ENCODE results near the gene CACNA2D1.

CACNA2D1 gene

GRCh38 chr7:82163586-82163985 is 280.0 kb downstream of the CACNA2D1 start:
- Histone ChIP-seq H3K27ac (no peak overlapping the region), H3K9ac (no peak overlapping the region), H3K79me2 (no peaks in the 10 kb centered on the region), H3K27me3 (ENCODE audit: control insufficient read depth, insufficient read depth, low read length) (no peaks in the 10 kb centered on the region), H3K4me3 (ENCODE audit: low read depth, low read length) (no peak overlapping the region), H3K4me2 (ENCODE audit: low read length) (no peak overlapping the region), H3K4me1 (no peaks in the 10 kb centered on the region), H3K36me3 (ENCODE audit: control insufficient read depth, insufficient read depth, low read length) (no peaks in the 10 kb centered on the region), H2AFZ (no peak overlapping the region), H3K9me3 (ENCODE audit: control insufficient read depth, low read length) (no peaks in the 10 kb centered on the region)
- TF ChIP-seq, protein P1, sequence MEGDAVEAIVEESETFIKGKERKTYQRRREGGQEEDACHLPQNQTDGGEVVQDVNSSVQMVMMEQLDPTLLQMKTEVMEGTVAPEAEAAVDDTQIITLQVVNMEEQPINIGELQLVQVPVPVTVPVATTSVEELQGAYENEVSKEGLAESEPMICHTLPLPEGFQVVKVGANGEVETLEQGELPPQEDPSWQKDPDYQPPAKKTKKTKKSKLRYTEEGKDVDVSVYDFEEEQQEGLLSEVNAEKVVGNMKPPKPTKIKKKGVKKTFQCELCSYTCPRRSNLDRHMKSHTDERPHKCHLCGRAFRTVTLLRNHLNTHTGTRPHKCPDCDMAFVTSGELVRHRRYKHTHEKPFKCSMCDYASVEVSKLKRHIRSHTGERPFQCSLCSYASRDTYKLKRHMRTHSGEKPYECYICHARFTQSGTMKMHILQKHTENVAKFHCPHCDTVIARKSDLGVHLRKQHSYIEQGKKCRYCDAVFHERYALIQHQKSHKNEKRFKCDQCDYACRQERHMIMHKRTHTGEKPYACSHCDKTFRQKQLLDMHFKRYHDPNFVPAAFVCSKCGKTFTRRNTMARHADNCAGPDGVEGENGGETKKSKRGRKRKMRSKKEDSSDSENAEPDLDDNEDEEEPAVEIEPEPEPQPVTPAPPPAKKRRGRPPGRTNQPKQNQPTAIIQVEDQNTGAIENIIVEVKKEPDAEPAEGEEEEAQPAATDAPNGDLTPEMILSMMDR (IDR thresholded peaks at IDR 0.05): no peak

- no peaks in the 10 kb centered on the region for H3K9me3 ChIP-seq (ENCODE audit: control insufficient read depth, low read length)
- no peaks in the 10 kb centered on the region for H3K27me3 ChIP-seq (ENCODE audit: control insufficient read depth, insufficient read depth, low read length)
- TF ChIP-seq, protein P1 (IDR thresholded peaks at IDR 0.05): no peak
- H2AFZ ChIP-seq: no peak overlapping the region
- no peak overlapping the region for H3K27ac ChIP-seq
- no peaks in the 10 kb centered on the region for H3K36me3 ChIP-seq (ENCODE audit: control insufficient read depth, insufficient read depth, low read length)
- no peaks in the 10 kb centered on the region for H3K4me1 ChIP-seq
- H3K9ac ChIP-seq: no peak overlapping the region
- H3K4me3 ChIP-seq (ENCODE audit: low read depth, low read length): no peak overlapping the region
- H3K4me2 ChIP-seq (ENCODE audit: low read length): no peak overlapping the region
- no peaks in the 10 kb centered on the region for H3K79me2 ChIP-seq
Observed at GRCh38 chr7:82162289-82162688, 281.3 kb downstream of the CACNA2D1 start.

DNA sequence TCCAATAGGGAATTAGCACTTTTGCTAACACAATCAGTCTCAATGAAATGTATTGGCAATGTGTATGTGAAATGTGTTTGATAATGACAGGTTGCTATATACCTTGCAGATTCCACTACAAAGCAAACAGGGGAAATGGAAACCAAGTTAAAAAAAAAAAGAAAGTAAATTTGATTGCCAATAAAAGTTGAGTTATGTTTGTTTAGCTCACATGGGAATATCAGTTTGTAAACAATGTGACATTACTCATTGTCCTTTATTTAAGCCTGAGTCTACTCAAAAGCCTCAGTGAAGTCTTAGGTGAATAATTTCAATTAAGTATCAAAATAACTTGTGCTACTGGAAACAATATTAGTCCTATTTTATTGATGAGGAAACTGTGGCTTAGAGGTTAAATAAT is 285.2 kb downstream of the CACNA2D1 start:
- Histone ChIP-seq H3K9me3 (ENCODE audit: control insufficient read depth, low read length) (no peaks in the 10 kb centered on the region), H2AFZ (no peak overlapping the region), H3K9ac (no peak overlapping the region), H3K4me1 (no peaks in the 10 kb centered on the region), H3K4me3 (ENCODE audit: low read depth, low read length) (no peak overlapping the region), H3K27me3 (ENCODE audit: control insufficient read depth, insufficient read depth, low read length) (no peaks in the 10 kb centered on the region), H3K36me3 (ENCODE audit: control insufficient read depth, insufficient read depth, low read length) (no peaks in the 10 kb centered on the region), H3K27ac (no peak overlapping the region), H3K4me2 (ENCODE audit: low read length) (no peak overlapping the region), H3K79me2 (no peaks in the 10 kb centered on the region)
- TF ChIP-seq, protein P1 (IDR thresholded peaks at IDR 0.05): no peak

GRCh38 chr7:82156893-82157292 is 286.7 kb downstream of the CACNA2D1 start:
- no peaks in the 10 kb centered on the region for H3K4me1 ChIP-seq
- H3K4me2 ChIP-seq (ENCODE audit: low read length): no peak overlapping the region
- TF ChIP-seq, protein P1 (IDR thresholded peaks at IDR 0.05): no peak
- no peaks in the 10 kb centered on the region for H3K79me2 ChIP-seq
- H3K27me3 ChIP-seq (ENCODE audit: control insufficient read depth, insufficient read depth, low read length): no peaks in the 10 kb centered on the region
- H3K4me3 ChIP-seq (ENCODE audit: low read depth, low read length): no peak overlapping the region
- no peak overlapping the region for H3K27ac ChIP-seq
- no peak overlapping the region for H2AFZ ChIP-seq
- no peak overlapping the region for H3K9ac ChIP-seq
- H3K9me3 ChIP-seq (ENCODE audit: control insufficient read depth, low read length): no peaks in the 10 kb centered on the region
- H3K36me3 ChIP-seq (ENCODE audit: control insufficient read depth, insufficient read depth, low read length): no peaks in the 10 kb centered on the region

- no peaks in the 10 kb centered on the region for H3K36me3 ChIP-seq (ENCODE audit: control insufficient read depth, insufficient read depth, low read length)
- no peak overlapping the region for H3K4me3 ChIP-seq (ENCODE audit: low read depth, low read length)
- no peaks in the 10 kb centered on the region for H3K27me3 ChIP-seq (ENCODE audit: control insufficient read depth, insufficient read depth, low read length)
Observed at GRCh38 chr7:82156168-82156567, 287.4 kb downstream of the CACNA2D1 start.

More at GRCh38 chr7:82156168-82156567, 287.4 kb downstream of the CACNA2D1 start:
- TF ChIP-seq, protein P1 (IDR thresholded peaks at IDR 0.05): no peak
- Histone ChIP-seq H2AFZ (no peak overlapping the region), H3K9ac (no peak overlapping the region), H3K9me3 (ENCODE audit: control insufficient read depth, low read length) (no peaks in the 10 kb centered on the region), H3K4me2 (ENCODE audit: low read length) (no peak overlapping the region), H3K4me1 (no peaks in the 10 kb centered on the region), H3K79me2 (no peaks in the 10 kb centered on the region), H3K27ac (no peak overlapping the region)

Data from parathyroid adenoma (tissue), 2 donors.